Tibial nerve (tissue), 4 donors: Measurements from ENCODE around the gene SBNO2. TPM values are rescaled to one million over a fixed set of nuclear protein-coding genes. Genes with fewer than 3 reads are reported as not detected.

Experiments used
- DNase-seq, 2 donors: peaks; one replicate each; pipeline ENCODE4 v3.0.0-alpha.2; 2019; ENCODE audit warnings: low spot score in 2 of 2
- H3K27ac ChIP-seq, 4 donors: fragments of 200-600 bp; sonication (generic) in 3 of 4; one replicate each; pipeline ENCODE4 v1.5.1; 2017 to 2019; ENCODE audit warnings: mild to moderate bottlenecking in 1 of 4
- H3K27me3 ChIP-seq, 2 donors: fragments of 200-600 bp; sonication (generic) in 1 of 2; one replicate each; pipeline versions ENCODE4 v1.5.1 to v1.6.0; 2017 to 2019
- H3K36me3 ChIP-seq, 3 donors: fragments of 200-600 bp; sonication (generic); one replicate each; pipeline ENCODE4 v1.5.1; 2018 to 2019
- H3K4me1 ChIP-seq, 4 donors: fragments of 200-600 bp; sonication (generic) in 3 of 4; one replicate each; pipeline ENCODE4 v1.5.1; 2017 to 2019
- H3K4me3 ChIP-seq, 4 donors: fragments of 200-600 bp; sonication (generic) in 3 of 4; one replicate each; pipeline ENCODE4 v1.5.1; 2017 to 2019; ENCODE audit warnings: mild to moderate bottlenecking in 1 of 4, moderate library complexity in 1 of 4
- H3K9me3 ChIP-seq, 4 donors: fragments of 200-600 bp; sonication (generic) in 3 of 4; one replicate each; pipeline ENCODE4 v1.5.1; 2017 to 2019
- CTCF ChIP-seq, 5 experiments: fragments of 200-600 bp in 3 of 5; fragments of 450-650 bp in 2 of 5; sonication (generic) in 3 of 5; IDR thresholded peaks; one replicate each; pipeline ENCODE4 v1.5.1; 2016 to 2019; ENCODE audit warnings: antibody characterized with exemption in 5 of 5, mild to moderate bottlenecking in 3 of 5, moderate library complexity in 2 of 5
- EP300 ChIP-seq, 2 donors: sonication (generic); formaldehyde crosslinking; IDR thresholded peaks; one replicate each; pipeline ENCODE4 v1.6.1; 2017; ENCODE audit warnings: antibody characterized with exemption in 2 of 2, mild to moderate bottlenecking in 1 of 2
- POLR2A ChIP-seq, 2 donors: fragments of 450-650 bp; IDR thresholded peaks; one replicate each; pipeline ENCODE4 v1.6.1; 2017; ENCODE audit warnings: antibody characterized with exemption in 2 of 2, mild to moderate bottlenecking in 2 of 2, moderate library complexity in 2 of 2
- WGBS, 2 donors: methylation state at CpG; one replicate each; pipeline ENCODE4 v1.1.5; 2018; 5-methylcytosine and 5-hydroxymethylcytosine counted together
- total RNA-seq, 4 donors: library from RNA; depleted of rRNA; stranded (reverse); fragments of >200 nt; gene quantifications; one replicate each; pipeline ENCODE4 v1.1.0, GENCODE V29; 2016

Gene SBNO2
- total RNA-seq, 4 donors from 2014 or later, result 26.6 to 105 (median 39.3) TPM

- 79 to 83% methylated on average over 15 of the region's 15 CpGs for WGBS, 2 donors
- peak overlapping the region in 1 of 4 donors; percentile 100 for H3K4me3 ChIP-seq
- DNase-seq, result no peak
- peaks cover 0 to 50% (median 7%) of the 10 kb centered on the region in 3 donors for H3K36me3 ChIP-seq
- peak overlapping the region in 1 of 4 donors; percentile 92 for H3K27ac ChIP-seq
- peaks cover 0 to 66% (median 32%) of the 10 kb centered on the region in 4 donors for H3K4me1 ChIP-seq
- TF ChIP-seq EP300 (IDR thresholded peaks at IDR 0.05) (no peak), CTCF (IDR thresholded peaks at IDR 0.05) (no peak), POLR2A (IDR thresholded peaks at IDR 0.05) (no peak)
- H3K9me3 ChIP-seq, result no peaks in the 10 kb centered on the region
- no peaks in the 10 kb centered on the region for H3K27me3 ChIP-seq
These were observed 80.7 kb downstream of the SBNO2 start for GRCh38 chr19:1093330-1093729.

DNA sequence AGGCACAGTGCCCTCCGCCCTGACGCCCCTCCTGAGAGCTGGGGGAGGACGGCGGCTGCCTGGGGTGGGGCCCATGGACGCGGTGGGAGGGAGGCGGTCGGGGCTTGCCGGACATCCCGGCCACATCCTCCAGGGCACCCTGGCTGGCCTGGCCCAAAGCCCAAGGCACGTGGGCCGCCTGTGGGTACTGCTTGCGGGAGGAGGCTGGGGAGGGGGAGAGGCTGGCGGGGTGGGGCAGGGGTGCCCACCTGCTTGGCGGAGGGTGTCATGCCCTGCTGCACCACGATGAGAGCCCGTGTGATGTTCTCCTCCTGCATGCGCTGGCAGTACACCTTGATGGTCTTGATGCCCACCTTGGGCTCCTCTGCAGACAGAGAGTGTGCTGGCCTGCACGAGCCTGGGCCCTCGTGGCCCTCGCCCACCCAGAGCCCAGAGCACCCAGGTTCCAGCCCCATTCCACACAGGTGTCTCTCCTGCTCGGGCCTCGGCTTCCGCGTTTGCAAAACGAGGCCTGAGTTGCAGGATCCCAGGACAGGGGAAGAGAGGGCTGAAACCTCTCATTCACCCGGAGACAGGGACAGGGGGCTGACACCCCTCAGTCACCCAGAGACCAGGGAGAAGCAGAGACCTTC lies 82.4 kb downstream of the SBNO2 start:
- Histone ChIP-seq H3K27me3 (no peaks in the 10 kb centered on the region), H3K4me1 (peaks cover 0 to 72% (median 36%) of the 10 kb centered on the region in 4 donors), H3K9me3 (no peaks in the 10 kb centered on the region), H3K36me3 (peaks cover 0 to 64% (median 7%) of the 10 kb centered on the region in 3 donors), H3K27ac (no peak overlapping the region), H3K4me3 (no peak overlapping the region)
- no peak for DNase-seq
- no peak for TF ChIP-seq POLR2A (IDR thresholded peaks at IDR 0.05)
- no peak for TF ChIP-seq EP300 (IDR thresholded peaks at IDR 0.05)
- WGBS, 2 donors, result 86 to 93% methylated on average over 10 to 26 of the region's 27 CpGs

DNA sequence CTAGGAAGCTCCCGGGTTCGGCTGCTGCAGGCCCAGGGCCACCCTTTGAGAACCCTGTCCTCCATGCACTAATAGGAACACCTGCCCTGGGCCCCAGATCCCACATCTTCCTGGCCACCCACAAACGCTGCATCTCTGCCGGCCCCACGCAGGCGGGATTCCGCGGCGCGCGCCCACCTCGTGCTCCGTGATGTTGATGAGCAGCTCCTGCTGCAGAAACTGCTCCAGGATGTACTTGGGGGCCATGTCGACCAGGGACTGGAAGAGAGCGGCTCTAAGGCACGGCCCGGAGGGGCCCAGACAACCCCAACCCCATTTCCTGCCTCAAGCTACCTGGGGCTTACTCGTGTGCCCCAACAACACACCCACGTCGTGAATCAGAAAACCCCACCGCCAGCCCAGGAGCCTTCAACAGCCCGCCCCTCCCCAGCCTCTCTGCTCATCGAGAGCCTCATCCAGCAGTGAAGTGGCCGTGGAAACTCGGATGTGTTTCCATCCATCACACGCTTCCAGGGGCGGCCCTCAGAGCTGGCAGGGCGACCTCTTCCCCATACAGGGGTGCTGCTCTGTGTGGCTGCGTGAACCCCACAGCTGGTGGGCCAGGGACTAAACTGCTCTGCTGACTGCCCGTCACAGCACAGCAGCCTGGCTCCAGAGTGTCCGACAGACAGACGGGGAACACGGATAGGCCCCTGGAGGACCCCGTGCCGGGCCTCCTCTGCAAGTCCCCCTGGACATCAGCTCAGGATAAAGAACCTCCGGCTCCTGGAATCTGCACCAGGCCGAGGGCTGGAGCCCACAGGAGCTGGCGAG lies 83.1 kb downstream of the SBNO2 start:
- Histone ChIP-seq H3K4me3 (no peak overlapping the region), H3K27me3 (no peaks in the 10 kb centered on the region), H3K9me3 (no peaks in the 10 kb centered on the region), H3K36me3 (peaks cover 0 to 72% (median 7%) of the 10 kb centered on the region in 3 donors), H3K27ac (no peak overlapping the region), H3K4me1 (peaks cover 0 to 74% (median 36%) of the 10 kb centered on the region in 4 donors)
- 91 to 97% methylated on average over 28 to 34 of the region's 38 CpGs for WGBS, 2 donors
- TF ChIP-seq CTCF (IDR thresholded peaks at IDR 0.05) (no peak), POLR2A (IDR thresholded peaks at IDR 0.05) (no peak), EP300 (IDR thresholded peaks at IDR 0.05) (no peak)
- no peak for DNase-seq

DNA sequence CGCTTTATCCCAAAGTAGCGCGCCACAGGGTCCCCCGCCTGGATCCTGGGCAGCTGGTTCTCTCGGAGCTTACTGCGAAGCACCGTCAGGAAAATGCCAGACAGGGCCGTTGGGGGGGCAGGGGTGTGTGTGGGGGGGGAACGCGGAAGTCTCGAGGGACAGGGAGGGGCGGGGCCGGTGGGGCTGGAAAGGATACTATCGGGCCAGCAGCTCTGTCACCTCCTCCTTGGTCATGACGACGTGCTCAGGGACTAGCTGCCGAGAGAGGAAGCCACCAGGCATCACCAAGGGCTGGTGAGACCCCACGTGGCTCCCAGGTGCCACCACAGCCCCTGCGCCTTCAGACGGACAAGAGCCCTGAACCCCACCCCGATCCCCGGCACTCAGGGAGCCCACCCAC lies 84.2 kb downstream of the SBNO2 start:
- peaks cover 0 to 68% (median 34%) of the 10 kb centered on the region in 4 donors for H3K4me1 ChIP-seq
- no peaks in the 10 kb centered on the region for H3K27me3 ChIP-seq
- no peak for TF ChIP-seq EP300 (IDR thresholded peaks at IDR 0.05)
- TF ChIP-seq POLR2A (IDR thresholded peaks at IDR 0.05), result no peak
- no peak for TF ChIP-seq CTCF (IDR thresholded peaks at IDR 0.05)
- DNase-seq, result no peak
- H3K4me3 ChIP-seq, result no peak overlapping the region
- peak overlapping the region in 2 of 4 donors; percentile 40 to 83 for H3K27ac ChIP-seq
- peaks cover 0 to 77% (median 7%) of the 10 kb centered on the region in 3 donors for H3K36me3 ChIP-seq
- WGBS, 2 donors, result 73 to 80% methylated on average over 10 to 15 of the region's 22 CpGs
- H3K9me3 ChIP-seq, result no peaks in the 10 kb centered on the region

DNA sequence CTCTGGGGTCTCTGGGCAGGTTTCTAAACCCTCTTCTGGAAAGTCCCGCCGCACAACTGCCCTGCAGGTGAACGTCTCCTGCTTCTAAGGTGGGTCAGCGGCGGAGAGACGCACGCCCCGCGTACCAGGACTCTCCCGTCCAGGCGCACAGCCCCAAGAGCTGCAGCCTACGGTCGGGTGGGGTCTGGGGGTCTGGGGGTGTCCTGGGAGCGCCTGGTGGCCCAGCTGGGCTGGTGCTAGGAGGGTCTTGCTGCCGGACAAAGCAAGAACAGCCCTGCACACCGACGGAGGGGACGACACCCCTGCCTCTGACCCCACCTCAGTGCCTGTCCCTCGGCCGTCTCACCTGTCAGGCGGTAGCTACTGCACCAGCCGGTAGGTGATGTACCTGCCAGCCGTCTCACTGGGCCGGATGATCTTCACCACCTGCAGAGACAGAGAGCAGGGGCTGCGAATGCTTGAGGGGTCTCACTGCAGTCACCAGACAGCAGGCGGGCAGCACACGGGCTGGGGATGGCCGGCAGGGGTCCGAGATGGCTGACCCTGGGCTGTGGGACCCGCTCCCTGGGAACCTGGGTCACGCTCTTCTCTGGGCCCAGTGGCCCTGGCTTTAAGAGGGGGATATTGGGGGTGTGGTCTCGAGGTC lies 84.8 kb downstream of the SBNO2 start:
- 90 to 93% methylated on average over 23 of the region's 32 CpGs for WGBS, 2 donors
- peaks cover 0 to 77% (median 7%) of the 10 kb centered on the region in 3 donors for H3K36me3 ChIP-seq

More for the DNA sequence above, 84.8 kb downstream of the SBNO2 start:
- TF ChIP-seq EP300 (IDR thresholded peaks at IDR 0.05) (no peak), POLR2A (IDR thresholded peaks at IDR 0.05) (no peak)
- H3K4me3 ChIP-seq, result no peak overlapping the region
- H3K9me3 ChIP-seq, result no peaks in the 10 kb centered on the region
- peaks cover 0 to 64% (median 31%) of the 10 kb centered on the region in 4 donors for H3K4me1 ChIP-seq
- no peak for DNase-seq
- peak overlapping the region in 3 of 4 donors; percentile 77 to 88 (median 83) for H3K27ac ChIP-seq
- H3K27me3 ChIP-seq, result no peaks in the 10 kb centered on the region
